Smooth muscle cell (in vitro differentiated cells): Measurements from ENCODE around the gene AP5S1. TPM values are rescaled to one million over a fixed set of nuclear protein-coding genes. Genes with fewer than 3 reads are reported as not detected.

Experiments
- DNase-seq: peaks from one replicate; lab custom pipeline; 2025; ENCODE audit not compliant: unreplicated experiment; lab: John Stamatoyannopoulos, UW
- H2AFZ ChIP-seq: fragments of 200-600 bp; sonication (generic); 2 replicates; pipeline ENCODE4 v1.6.0; 2016; ENCODE audit warnings: antibody characterized with exemption, low read depth, mild to moderate bottlenecking
- H3F3A ChIP-seq: fragments of 200-600 bp; sonication (generic); 2 replicates; pipeline ENCODE4 v1.6.0; 2017; ENCODE audit warnings: antibody characterized with exemption, low read depth
- H3K27ac ChIP-seq: fragments of 200-600 bp; sonication (generic); 2 replicates; pipeline ENCODE4 v1.5.1; 2016; ENCODE audit warnings: low read depth, mild to moderate bottlenecking
- H3K27me3 ChIP-seq: fragments of 200-600 bp; sonication (generic); 2 replicates; pipeline ENCODE4 v1.6.1; 2016; ENCODE audit warnings: low read depth, mild to moderate bottlenecking
- H3K36me3 ChIP-seq: fragments of 200-600 bp; sonication (generic); 2 replicates; pipeline ENCODE4 v1.5.1; 2016; ENCODE audit warnings: low read depth
- H3K4me1 ChIP-seq: fragments of 200-600 bp; sonication (generic); 2 replicates; pipeline ENCODE4 v1.5.1; 2016; ENCODE audit warnings: low read depth
- H3K4me2 ChIP-seq: fragments of 200-600 bp; sonication (generic); 2 replicates; pipeline ENCODE4 v1.6.0; 2016; ENCODE audit warnings: mild to moderate bottlenecking
- H3K4me3 ChIP-seq: fragments of 200-600 bp; sonication (generic); 2 replicates; pipeline ENCODE4 v1.5.1; 2016; ENCODE audit warnings: mild to moderate bottlenecking
- H3K79me2 ChIP-seq: fragments of 200-600 bp; sonication (generic); 2 replicates; pipeline ENCODE4 v1.6.0; 2016; ENCODE audit warnings: low read depth, mild to moderate bottlenecking
- H3K9ac ChIP-seq: fragments of 200-600 bp; sonication (generic); 2 replicates; pipeline ENCODE4 v1.6.0; 2016; ENCODE audit warnings: low read depth
- H3K9me3 ChIP-seq: fragments of 200-600 bp; sonication (generic); replicated peaks from 2 replicates; pipeline ENCODE4 v1.5.1; 2016; ENCODE audit warnings: low read depth
- H4K20me1 ChIP-seq: fragments of 200-600 bp; sonication (generic); 2 replicates; pipeline ENCODE4 v1.6.0; 2016; ENCODE audit warnings: low read depth
- CTCF ChIP-seq: fragments of 200-600 bp; sonication (generic); IDR thresholded peaks from 2 replicates; pipeline ENCODE4 v1.5.1; 2017; ENCODE audit warnings: borderline replicate concordance, mild to moderate bottlenecking, antibody characterized with exemption; ENCODE audit not compliant: insufficient read depth, poor library complexity, severe bottlenecking
- WGBS: methylation state at CpG from one replicate; pipeline ENCODE4 v1.1.7; 2016; ENCODE audit warnings: low lambda C conversion rate; 5-methylcytosine and 5-hydroxymethylcytosine counted together
- polyA plus RNA-seq: library from polyadenylated mRNA; unstranded; fragments of >200 nt; fragmentation: Nextera tagmentation; extraction: Ambion mirVana; gene quantifications from 2 replicates; pipeline ENCODE4 v1.2.1, GENCODE V29; 2016
- total RNA-seq: library from RNA; depleted of rRNA; stranded (reverse); fragments of >200 nt; gene quantifications from 2 replicates; pipeline ENCODE4 v1.2.3, GENCODE V29; 2014

AP5S1 gene
- total and polyA plus RNA-seq, 2 experiments from 2014 or later, result 3.1 to 14.7 TPM

DNA sequence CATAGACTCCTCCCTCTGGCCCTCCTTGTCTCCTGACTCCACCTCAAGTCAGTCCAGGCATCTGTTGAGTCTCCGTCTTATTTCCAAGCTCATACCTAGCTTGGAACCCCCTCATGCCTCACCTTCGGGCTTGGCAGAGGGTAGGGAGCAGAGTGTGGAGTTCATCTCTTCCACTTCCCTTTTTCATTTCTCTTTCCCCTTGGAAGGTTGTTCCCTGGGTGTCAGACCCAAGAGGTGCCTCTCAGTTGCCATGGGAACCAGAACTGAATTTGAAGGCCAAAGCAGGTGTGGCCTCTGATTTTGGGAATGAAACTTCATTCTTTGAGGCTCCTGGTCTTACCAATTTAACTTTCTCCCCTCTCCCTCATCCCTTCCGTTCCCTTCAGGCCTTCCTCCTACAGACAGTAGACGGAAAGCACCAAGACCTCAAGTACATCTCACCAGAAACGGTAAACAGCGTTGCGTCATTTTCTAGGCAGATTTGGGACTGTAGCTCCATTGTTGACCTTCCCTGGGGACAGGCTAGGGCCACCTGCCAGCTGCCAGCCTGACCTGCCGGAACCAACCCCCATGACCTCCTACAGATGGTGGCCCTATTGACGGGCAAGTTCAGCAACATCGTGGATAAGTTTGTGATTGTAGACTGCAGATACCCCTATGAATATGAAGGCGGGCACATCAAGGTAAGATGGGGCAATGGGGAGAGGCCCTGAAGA lies 17.7 kb upstream of the AP5S1 start:
- no peak for TF ChIP-seq CTCF
- no peaks in the 10 kb centered on the region for H4K20me1 ChIP-seq
- no peak overlapping the region for H3K9ac ChIP-seq
- no peaks in the 10 kb centered on the region for H3K79me2 ChIP-seq
- 99% methylated on average over 11 of the region's 11 CpGs for WGBS
- no peak overlapping the region for H3K27ac ChIP-seq
- peaks cover 21% of the 10 kb centered on the region for H3K4me1 ChIP-seq
- H3F3A ChIP-seq, result peaks cover 10% of the 10 kb centered on the region
- no peaks in the 10 kb centered on the region for H3K9me3 ChIP-seq
- no peaks in the 10 kb centered on the region for H3K27me3 ChIP-seq
- no peaks in the 10 kb centered on the region for H3K36me3 ChIP-seq
- no peak overlapping the region for H3K4me3 ChIP-seq
- no peak overlapping the region for H3K4me2 ChIP-seq
- no peak overlapping the region for H2AFZ ChIP-seq
- no peak for DNase-seq

DNA sequence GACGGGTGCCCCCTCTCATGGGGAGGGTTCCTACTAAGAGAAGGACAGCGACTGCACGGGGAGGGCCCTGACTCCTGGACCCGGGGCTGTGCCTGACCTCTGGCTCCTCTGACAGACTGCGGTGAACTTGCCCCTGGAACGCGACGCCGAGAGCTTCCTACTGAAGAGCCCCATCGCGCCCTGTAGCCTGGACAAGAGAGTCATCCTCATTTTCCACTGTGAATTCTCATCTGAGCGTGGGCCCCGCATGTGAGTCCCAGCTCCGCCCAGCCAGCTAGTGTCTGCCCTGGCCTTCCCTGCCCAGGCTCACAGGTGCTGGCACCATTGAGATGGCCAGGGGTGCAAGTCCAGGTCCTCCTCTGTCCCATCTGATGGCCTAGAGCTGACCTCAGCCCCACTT lies 17.1 kb upstream of the AP5S1 start:
- no peak for DNase-seq
- Histone ChIP-seq H3F3A (peaks cover 10% of the 10 kb centered on the region), H3K4me1 (peaks cover 21% of the 10 kb centered on the region), H4K20me1 (no peaks in the 10 kb centered on the region), H3K27me3 (no peaks in the 10 kb centered on the region), H3K79me2 (no peaks in the 10 kb centered on the region), H2AFZ (no peak overlapping the region), H3K27ac (no peak overlapping the region), H3K9ac (no peak overlapping the region), H3K36me3 (no peaks in the 10 kb centered on the region), H3K4me3 (no peak overlapping the region), H3K9me3 (no peaks in the 10 kb centered on the region), H3K4me2 (no peak overlapping the region)
- WGBS, result 89% methylated on average over 14 of the region's 14 CpGs
- TF ChIP-seq CTCF, result no peak

- Histone ChIP-seq H3K79me2 (no peaks in the 10 kb centered on the region), H3K27me3 (no peaks in the 10 kb centered on the region), H3K27ac (no peak overlapping the region), H2AFZ (no peak overlapping the region), H3K9me3 (no peaks in the 10 kb centered on the region), H4K20me1 (no peaks in the 10 kb centered on the region), H3K4me2 (no peak overlapping the region), H3K4me1 (peaks cover 19% of the 10 kb centered on the region), H3K9ac (no peak overlapping the region), H3K36me3 (no peaks in the 10 kb centered on the region), H3F3A (peaks cover 10% of the 10 kb centered on the region), H3K4me3 (no peak overlapping the region)
- no peak for TF ChIP-seq CTCF
- WGBS, result 96% methylated on average over 6 of the region's 6 CpGs
- DNase-seq, result no peak
Measured at GRCh38 chr20:3803854-3804253, 16.5 kb upstream of the AP5S1 start.

DNA sequence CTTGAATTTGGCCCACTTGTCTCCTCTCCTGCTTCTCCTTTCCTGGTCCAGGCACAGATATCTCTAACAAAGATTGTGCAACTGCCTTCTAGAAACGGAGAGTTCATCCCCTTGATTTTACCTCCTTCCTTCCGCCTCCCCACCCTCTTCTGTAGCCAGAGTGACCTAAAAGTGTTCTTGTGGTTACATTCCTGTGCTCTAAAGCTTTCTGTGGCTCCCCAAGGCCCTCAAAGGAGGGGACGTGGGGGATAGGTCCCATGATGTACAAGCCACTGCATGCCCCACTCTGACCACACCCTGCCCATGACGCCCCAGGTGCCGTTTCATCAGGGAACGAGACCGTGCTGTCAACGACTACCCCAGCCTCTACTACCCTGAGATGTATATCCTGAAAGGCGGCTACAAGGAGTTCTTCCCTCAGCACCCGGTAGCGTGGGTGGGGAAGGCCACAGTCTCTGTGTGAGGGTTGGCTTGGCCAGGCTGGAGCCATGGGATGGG lies 16.0 kb upstream of the AP5S1 start:
- Histone ChIP-seq H3K4me2 (no peak overlapping the region), H3K4me1 (peaks cover 15% of the 10 kb centered on the region), H3K9ac (no peak overlapping the region), H3F3A (peaks cover 10% of the 10 kb centered on the region), H3K4me3 (no peak overlapping the region), H3K36me3 (no peaks in the 10 kb centered on the region), H3K27ac (no peak overlapping the region), H3K9me3 (no peaks in the 10 kb centered on the region), H3K79me2 (no peaks in the 10 kb centered on the region), H4K20me1 (no peaks in the 10 kb centered on the region), H2AFZ (no peak overlapping the region), H3K27me3 (no peaks in the 10 kb centered on the region)
- TF ChIP-seq CTCF, result no peak
- WGBS, result 96% methylated on average over 11 of the region's 11 CpGs
- no peak for DNase-seq
